LNCaP clone FGC (cell line): ENCODE data around the gene PAQR4.
A peak's percentile ranks its signal among the peaks of the same experiment; 100 is the strongest.

ENCODE experiments used
- DNase-seq: peaks from one replicate; pipeline ENCODE4 v3.0.0-alpha.2; 2011; ENCODE audit warnings: low read depth
- H3K4me3 ChIP-seq: 2 replicates; pipeline ENCODE4 v1.5.1; 2011; ENCODE audit warnings: mild to moderate bottlenecking, low read depth, low read length, control low read depth
- CTCF ChIP-seq: IDR thresholded peaks from 2 replicates; pipeline ENCODE4 v1.5.1; 2012; ENCODE audit warnings: mild to moderate bottlenecking; ENCODE audit not compliant: control insufficient read depth, insufficient read depth; ENCODE audit errors: extremely low read depth

The PAQR4 gene

GRCh38 chr16:3004319-3004718 is 35.2 kb downstream of the PAQR4 start:
- H3K4me3 ChIP-seq, result no peak overlapping the region
- DNase-seq, result no peak
- no peak for TF ChIP-seq CTCF

- DNase-seq, result no peak
- TF ChIP-seq CTCF, result no peak
- peak overlapping the region; percentile 57 for H3K4me3 ChIP-seq
Observed at GRCh38 chr16:3004781-3005284, 35.7 kb downstream of the PAQR4 start.

- no peak for DNase-seq
- no peak overlapping the region for H3K4me3 ChIP-seq
- no peak for TF ChIP-seq CTCF
Observed at GRCh38 chr16:3007059-3007956, 38.2 kb downstream of the PAQR4 start.

- no peak for DNase-seq
- no peak overlapping the region for H3K4me3 ChIP-seq
- TF ChIP-seq CTCF, result no peak
Observed at GRCh38 chr16:3007957-3008689, 39.0 kb downstream of the PAQR4 start.

GRCh38 chr16:3008690-3009037 is 39.5 kb downstream of the PAQR4 start:
- H3K4me3 ChIP-seq, result no peak overlapping the region
- no peak for DNase-seq
- no peak for TF ChIP-seq CTCF

- H3K4me3 ChIP-seq, result no peak overlapping the region
- TF ChIP-seq CTCF, result no peak
- DNase-seq, result no peak
Observed at GRCh38 chr16:3009568-3010390, 40.6 kb downstream of the PAQR4 start.
